Measurements from ENCODE around the gene DCUN1D1. TPM values are rescaled to one million over a fixed set of nuclear protein-coding genes. Genes with fewer than 3 reads are reported as not detected.

Gene DCUN1D1
- total and polyA plus RNA-seq, 2 experiments from 2014 or later, result 29.5 to 53.5 TPM

GRCh38 chr3:182925330-182925943 lies 54.9 kb downstream of the DCUN1D1 start:
- H3K27me3 Mint-ChIP-seq (ENCODE audit: insufficient read depth, low read depth, poor library complexity), result no peaks in the 10 kb centered on the region
- H3K27ac ChIP-seq (ENCODE audit: low read depth), result no peak overlapping the region
- DNase-seq (ENCODE audit: low spot score) (no peak), ATAC-seq (no peak)
- peaks cover 6% of the 10 kb centered on the region for H3K4me1 ChIP-seq (ENCODE audit: insufficient read depth)
- no peaks in the 10 kb centered on the region for H3K9me3 Mint-ChIP-seq
- no peaks in the 10 kb centered on the region for H3K36me3 ChIP-seq (ENCODE audit: insufficient read depth)
- no peaks in the 10 kb centered on the region for H4K20me1 ChIP-seq (replicated peaks; ENCODE audit: insufficient read depth)
- H2AFZ ChIP-seq, result no peak overlapping the region
- H3F3A ChIP-seq (replicated peaks; ENCODE audit: low read depth), result no peaks in the 10 kb centered on the region
- H3K4me2 ChIP-seq, result no peak overlapping the region
- no peaks in the 10 kb centered on the region for H3K27me3 ChIP-seq (ENCODE audit: insufficient read depth)
- no peak for TF ChIP-seq REST (IDR thresholded peaks at IDR 0.05; ENCODE audit: unreplicated experiment)
- no peak for TF ChIP-seq EZH2phosphoT487 (IDR thresholded peaks at IDR 0.05; ENCODE audit: unreplicated experiment)
- TF ChIP-seq JUNB (IDR thresholded peaks at IDR 0.05; ENCODE audit: unreplicated experiment), result no peak
- TF ChIP-seq ZNF114 (CRISPR knock-in tag; IDR thresholded peaks at IDR 0.05), result no peak
- no peak for TF ChIP-seq EZH2 (IDR thresholded peaks at IDR 0.05; ENCODE audit: low read depth, unreplicated experiment)
- no peak for TF ChIP-seq ZNF331 (CRISPR knock-in tag; IDR thresholded peaks at IDR 0.05; ENCODE audit: low read depth)
- TF ChIP-seq CTCF (conservative IDR thresholded peaks at IDR 0.05; ENCODE audit: low read depth in 2 of 2), result no peak
- no peak for TF ChIP-seq NANOG (IDR thresholded peaks at IDR 0.05; ENCODE audit: borderline replicate concordance)
- TF ChIP-seq ETS1 (IDR thresholded peaks at IDR 0.05), result no peak
- TF ChIP-seq CREB1 (CRISPR knock-in tag; IDR thresholded peaks at IDR 0.05; ENCODE audit: low read depth), result no peak
- no peak for TF ChIP-seq ZNF462 (CRISPR knock-in tag; IDR thresholded peaks at IDR 0.05)
- TF ChIP-seq POLR2AphosphoS5 (IDR thresholded peaks at IDR 0.05; ENCODE audit: low read depth), result no peak
- TF ChIP-seq STAT1 (IDR thresholded peaks at IDR 0.05; ENCODE audit: unreplicated experiment), result no peak
- no peak overlapping the region for H3K4me3 ChIP-seq
- no peaks in the 10 kb centered on the region for H3K79me2 ChIP-seq (replicated peaks; ENCODE audit: insufficient read depth)
- peak overlapping the region; percentile 4; the same call in 1 of the 2 replicates for H3K27ac Mint-ChIP-seq
- no peak overlapping the region for H3K4me3 Mint-ChIP-seq
- peaks cover 3% of the 10 kb centered on the region; the same call in 1 of the 3 replicates for H3K36me3 Mint-ChIP-seq (ENCODE audit: low read depth)
- peaks cover 22% of the 10 kb centered on the region for H3K4me1 Mint-ChIP-seq
- no peaks in the 10 kb centered on the region for H3K9me2 ChIP-seq (ENCODE audit: insufficient read depth)
